C4-2B (cell line): ENCODE measurements around the gene BOD1L1.

ENCODE experiments used
- H3K27ac ChIP-seq: fragments of 450-650 bp; 2 replicates; pipeline ENCODE4 v1.5.1; 2017
- CTCF ChIP-seq: fragments of 450-650 bp; conservative IDR thresholded peaks from 2 replicates; pipeline ENCODE4 v1.5.1; 2017; ENCODE audit warnings: mild to moderate bottlenecking
- ZFX ChIP-seq: fragments of 450-650 bp; IDR thresholded peaks from 2 replicates; pipeline ENCODE4 v1.6.1; 2017

BOD1L1 gene

GRCh38 chr4:13531625-13531998 is 95.9 kb downstream of the BOD1L1 start:
- TF ChIP-seq ZFX (no peak), CTCF (no peak)
- no peak overlapping the region for H3K27ac ChIP-seq

- TF ChIP-seq CTCF (no peak), ZFX (no peak)
- no peak overlapping the region for H3K27ac ChIP-seq
Measured at GRCh38 chr4:13530823-13531624, 96.5 kb downstream of the BOD1L1 start.

GRCh38 chr4:13529128-13529919 is 98.2 kb downstream of the BOD1L1 start:
- no peak for TF ChIP-seq ZFX
- no peak for TF ChIP-seq CTCF
- H3K27ac ChIP-seq: no peak overlapping the region

- TF ChIP-seq ZFX: no peak
- no peak for TF ChIP-seq CTCF
- no peak overlapping the region for H3K27ac ChIP-seq
Measured at GRCh38 chr4:13528821-13529127, 98.8 kb downstream of the BOD1L1 start.

- TF ChIP-seq CTCF: no peak
- no peak for TF ChIP-seq ZFX
- no peak overlapping the region for H3K27ac ChIP-seq
Measured at GRCh38 chr4:13527981-13528820, 99.3 kb downstream of the BOD1L1 start.

- TF ChIP-seq CTCF (no peak), ZFX (no peak)
- H3K27ac ChIP-seq: no peak overlapping the region
Measured at GRCh38 chr4:13527192-13527980, 100.1 kb downstream of the BOD1L1 start.
